Gastrocnemius medialis (tissue), 4 donors: Measurements from ENCODE around the gene MYL7.

Experiments
- CTCF ChIP-seq, 5 experiments: fragments of 450-650 bp in 3 of 5; fragments of 200-600 bp in 2 of 5; sonication (generic) in 2 of 5; IDR thresholded peaks in 4 of 5; conservative IDR thresholded peaks in 1 of 5; 1 replicate in 4 of 5; 2 replicates in 1 of 5; pipeline ENCODE4 v1.5.1; 2016 to 2019; ENCODE audit warnings: antibody characterized with exemption in 5 of 5, mild to moderate bottlenecking in 3 of 5, moderate library complexity in 3 of 5
- POLR2A ChIP-seq, 2 donors: fragments of 450-650 bp; IDR thresholded peaks; one replicate each; pipeline ENCODE4 v1.6.1; 2017; ENCODE audit warnings: antibody characterized with exemption in 2 of 2, mild to moderate bottlenecking in 2 of 2, moderate library complexity in 2 of 2

GRCh38 chr7:44145479-44145968 lies 4.4 kb upstream of the MYL7 start:
- TF ChIP-seq CTCF (IDR thresholded peaks at IDR 0.05 in 4 of 5, conservative IDR thresholded peaks at IDR 0.05 in 1 of 5) (no peak), POLR2A (IDR thresholded peaks at IDR 0.05) (no peak)
